ENCODE data around the gene P4HB.
A peak's percentile ranks its signal among the peaks of the same experiment; 100 is the strongest.

The P4HB gene

GRCh38 chr17:81867170-81867990, 7.0 kb upstream of the P4HB start:
- DNase-seq: no peak

- no peak for DNase-seq
Measured at GRCh38 chr17:81866440-81867169, 6.3 kb upstream of the P4HB start.

DNA sequence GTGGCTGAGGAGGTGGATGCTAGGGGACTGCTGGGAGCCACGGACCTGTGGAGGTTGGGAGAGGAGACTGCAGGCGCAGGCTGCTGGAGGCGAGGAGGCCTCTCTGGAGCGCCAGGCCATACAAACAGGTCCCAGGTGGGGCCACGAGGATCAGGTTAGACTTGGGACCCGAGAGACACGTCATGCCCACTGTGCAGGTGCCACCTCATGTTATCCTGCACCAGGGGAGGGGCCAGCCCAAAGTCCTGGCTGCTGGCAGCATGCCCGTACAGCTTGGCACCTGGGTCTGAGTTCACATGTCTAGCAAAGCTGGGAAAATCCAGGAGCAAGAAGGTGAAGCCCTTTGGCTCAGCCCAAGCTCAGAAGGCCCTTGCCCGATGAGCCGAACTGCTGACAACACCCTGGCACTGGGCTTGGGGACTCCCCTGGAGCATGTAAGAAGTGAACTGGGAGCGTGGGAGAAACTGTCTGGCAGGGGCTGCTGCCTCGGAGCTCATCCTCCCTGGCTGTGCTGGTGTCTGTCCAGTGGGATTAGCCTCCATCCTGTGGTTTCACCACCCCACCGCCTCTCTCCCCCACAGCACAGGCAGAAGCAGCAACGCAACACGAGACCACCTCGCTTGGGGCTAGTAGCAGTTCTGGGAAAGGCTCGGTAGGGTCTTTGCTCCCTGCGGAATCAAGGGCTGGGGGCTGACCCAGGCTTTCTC, 5.6 kb upstream of the P4HB start:
- no peak for DNase-seq

DNA sequence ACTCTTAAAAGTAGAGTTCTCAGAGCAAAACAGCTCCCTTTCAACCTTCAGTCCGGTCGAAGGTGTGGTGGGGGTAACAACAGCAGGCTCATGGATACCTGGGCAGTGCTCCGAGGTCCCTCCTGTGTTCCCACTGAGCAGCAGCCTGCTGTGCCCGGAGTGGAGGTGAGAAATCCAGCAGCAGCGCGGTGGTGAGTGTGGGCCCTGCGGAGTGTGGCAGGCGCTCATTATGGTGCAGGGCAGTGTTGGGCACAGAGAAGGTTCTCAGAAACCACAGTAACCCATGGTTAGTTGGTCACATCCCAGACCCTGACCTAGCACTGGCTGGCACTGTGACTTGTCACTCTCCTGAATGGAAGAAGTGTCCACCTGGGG, 5.0 kb upstream of the P4HB start:
- no peak for DNase-seq

- DNase-seq: no peak
Measured at GRCh38 chr17:81863833-81864768, 3.8 kb upstream of the P4HB start.

- no peak for DNase-seq
Measured at GRCh38 chr17:81863123-81863675, 2.9 kb upstream of the P4HB start.

DNA sequence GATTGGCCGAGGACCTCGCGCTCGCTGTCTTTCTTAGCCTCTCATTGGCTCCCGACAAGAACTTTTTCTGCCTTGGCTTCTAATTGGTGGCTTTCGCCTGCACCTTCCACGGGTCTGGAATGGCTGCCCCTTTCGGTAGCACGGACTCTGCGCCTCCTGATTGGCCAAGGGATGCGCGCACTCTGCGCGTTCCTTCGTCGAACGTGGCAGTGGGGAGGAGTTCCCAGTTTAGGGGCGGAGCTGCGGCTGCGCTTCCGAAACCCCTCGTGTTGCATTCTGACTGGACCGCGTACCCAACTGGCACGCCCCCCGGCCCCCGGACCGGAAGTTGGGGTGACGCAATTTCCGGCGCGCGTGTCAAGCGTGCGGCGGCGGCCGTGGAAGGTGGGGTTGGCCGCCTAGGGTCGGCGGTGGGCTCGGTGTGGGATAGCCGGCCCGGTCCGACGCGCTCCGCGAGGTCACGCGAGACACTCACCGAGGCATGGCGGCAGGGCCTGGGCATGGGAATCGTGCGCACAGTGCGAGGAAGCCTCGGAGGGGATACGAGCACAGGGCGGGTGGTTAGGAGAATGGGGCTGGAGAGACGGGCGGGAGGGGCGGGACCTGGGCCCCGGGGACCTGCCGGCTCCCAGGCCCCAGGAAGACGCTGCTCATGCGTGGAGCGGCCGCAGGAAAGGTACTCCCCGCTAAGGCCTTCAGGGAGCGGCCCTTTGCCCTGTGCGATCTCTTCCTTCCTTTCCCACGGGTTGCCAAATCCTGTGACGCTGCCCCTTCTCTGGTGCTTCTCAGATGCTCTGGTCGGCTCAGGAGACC, 627 bp upstream of the P4HB start:
- DNase-seq: peak; percentile 100

DNA sequence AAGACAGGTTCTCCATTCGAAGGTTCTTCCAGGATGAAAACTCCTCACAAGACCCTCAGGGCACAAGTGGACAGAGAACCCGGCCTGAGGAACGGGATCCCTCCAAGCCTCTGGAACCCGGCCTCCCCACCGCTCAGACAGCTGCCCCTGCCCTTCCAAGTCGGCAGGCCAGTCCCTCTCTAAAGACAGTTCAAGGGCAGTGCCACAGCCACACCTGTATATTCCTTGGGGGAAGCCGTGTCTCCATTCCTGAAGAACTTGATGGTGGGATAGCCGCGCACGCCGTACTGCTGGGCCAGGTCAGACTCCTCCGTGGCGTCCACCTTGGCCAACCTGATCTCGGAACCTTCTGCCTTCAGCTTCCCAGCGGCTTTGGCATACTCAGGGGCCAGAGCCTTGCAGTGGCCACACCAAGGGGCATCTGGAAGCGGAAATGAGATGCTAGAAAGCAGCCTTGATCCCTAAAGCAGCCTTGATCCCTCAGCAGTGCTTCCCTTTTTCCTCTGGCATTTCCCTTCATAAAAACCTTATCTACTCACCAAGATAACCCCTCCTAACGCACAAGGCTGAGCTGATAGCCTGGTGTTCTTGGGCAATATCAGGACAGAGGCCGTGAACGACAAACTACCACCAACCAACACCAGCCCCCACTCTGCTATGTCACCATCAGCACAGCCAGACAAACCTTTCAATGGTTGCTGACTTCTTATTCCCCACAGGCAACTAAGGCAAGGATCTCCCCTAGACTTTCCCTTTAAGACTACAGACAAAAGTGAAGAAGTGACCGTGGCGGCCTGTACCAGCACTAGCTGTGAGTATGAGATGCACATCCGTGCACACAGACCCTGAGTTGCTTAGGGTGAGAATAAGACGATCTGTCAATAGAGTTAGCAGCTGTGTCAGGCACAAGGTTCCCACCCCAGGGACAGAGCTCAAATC, 1.1 kb downstream of the P4HB start:
- no peak for DNase-seq

GRCh38 chr17:81858170-81858966, 2.0 kb downstream of the P4HB start:
- no peak for DNase-seq

DNA sequence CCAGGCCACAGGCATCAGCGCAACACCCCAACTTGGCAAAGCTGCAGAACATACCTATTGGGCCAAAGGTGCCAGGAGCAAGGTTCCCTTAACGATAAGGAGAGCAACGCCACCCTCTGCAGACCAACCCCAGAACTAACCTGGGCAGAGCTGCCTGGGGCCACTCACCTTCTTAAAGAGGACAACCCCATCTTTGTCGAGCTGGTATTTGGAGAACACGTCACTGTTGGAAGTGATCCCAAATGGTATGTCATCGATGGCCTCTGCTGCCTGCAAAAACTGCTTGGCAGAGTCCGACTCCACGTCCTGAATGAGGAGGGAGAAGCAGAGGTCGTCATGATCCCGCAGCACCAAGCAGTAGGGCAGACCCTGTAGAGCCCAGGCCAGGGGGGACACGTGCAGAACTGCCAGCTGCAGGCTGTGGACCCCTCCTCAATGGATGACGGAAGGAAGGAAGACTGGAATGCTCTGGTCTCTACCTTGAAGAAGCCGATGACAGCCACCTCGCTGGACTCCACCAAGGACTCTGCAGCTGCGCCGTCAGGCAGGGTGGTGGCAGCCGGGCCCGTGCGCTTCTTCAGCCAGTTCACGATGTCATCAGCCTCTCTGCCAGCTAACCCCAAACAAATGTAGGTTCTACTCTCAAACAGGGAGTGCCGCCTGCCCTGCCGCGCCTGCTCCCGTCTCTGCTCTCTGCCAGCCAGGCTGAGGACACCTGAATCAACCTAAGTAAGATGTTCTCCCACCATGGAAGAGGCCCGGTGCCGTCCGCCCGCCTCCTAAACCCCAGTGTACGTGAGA, 5.2 kb downstream of the P4HB start:
- no peak for DNase-seq

DNA sequence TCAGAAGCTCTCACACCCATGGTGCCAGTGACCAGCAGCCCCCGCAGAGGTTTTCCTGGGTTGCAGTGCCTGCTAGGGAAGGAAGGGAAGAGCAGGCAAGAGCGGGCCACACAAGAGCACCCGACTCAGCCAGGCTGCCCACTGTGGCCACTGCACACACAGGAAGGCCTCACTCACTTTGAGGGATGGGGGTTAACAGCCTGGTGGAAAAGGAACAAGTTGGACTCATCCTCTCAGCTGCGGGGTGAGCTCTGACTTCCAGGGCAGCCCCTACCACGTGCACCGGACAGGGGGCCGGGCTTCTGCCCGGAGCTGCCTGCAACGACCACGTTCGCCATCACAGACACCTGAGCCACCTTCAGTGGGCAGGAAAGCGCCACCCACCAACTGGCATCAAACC, 8.1 kb downstream of the P4HB start:
- DNase-seq: no peak

GRCh38 chr17:81851423-81851822, 8.9 kb downstream of the P4HB start:
- no peak for DNase-seq

GRCh38 chr17:81849457-81849856, 10.9 kb downstream of the P4HB start:
- DNase-seq: no peak

- no peak for DNase-seq
Measured at GRCh38 chr17:81846743-81847689, 13.3 kb downstream of the P4HB start.

DNA sequence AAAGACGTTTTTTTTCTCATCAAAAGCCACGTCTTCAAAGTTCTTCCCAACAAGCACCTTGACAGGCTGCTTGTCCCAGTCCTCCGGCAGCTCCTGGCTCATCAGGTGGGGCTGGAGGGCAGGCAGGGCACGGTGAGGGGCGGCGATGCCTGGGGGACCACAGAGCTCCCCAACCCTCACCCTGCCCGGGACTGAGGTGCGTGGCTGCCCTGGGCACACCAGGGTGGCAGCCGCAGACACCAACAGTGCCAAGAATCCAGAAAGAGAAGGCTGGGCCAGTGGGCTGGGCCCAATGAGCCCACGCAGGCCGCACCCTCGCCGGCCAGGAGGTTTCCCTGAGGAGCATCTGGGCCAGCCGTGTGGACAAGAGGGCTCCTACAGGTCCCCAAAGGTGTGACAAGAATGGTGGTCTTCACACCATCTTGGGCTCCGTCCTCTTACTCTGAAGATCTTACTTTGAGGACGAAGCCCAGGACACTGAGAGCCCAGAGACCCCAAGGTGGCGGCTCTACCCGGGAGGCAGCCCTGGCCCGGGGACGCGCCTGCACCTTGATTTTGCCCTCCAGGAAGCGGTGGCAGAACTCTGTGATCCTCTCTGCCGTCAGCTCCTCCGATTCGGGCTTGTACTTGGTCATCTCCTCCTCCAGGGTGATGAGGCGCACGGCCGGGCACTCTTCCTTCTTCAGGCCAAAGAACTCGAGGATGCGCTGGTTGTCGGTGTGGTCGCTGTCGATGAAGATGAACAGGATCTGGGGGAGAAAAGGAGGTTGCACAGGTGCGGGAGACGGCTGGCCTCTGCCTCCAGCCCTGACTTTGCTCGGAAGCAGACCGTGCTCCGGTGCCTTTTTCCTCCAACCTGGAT, 14.2 kb downstream of the P4HB start:
- no peak for DNase-seq

- DNase-seq: no peak
Measured at GRCh38 chr17:81845361-81845760, 15.0 kb downstream of the P4HB start.

Measured in GDM1 (cell line).